Hepatocyte (in vitro differentiated cells): ENCODE data around the gene ARHGDIG.

ENCODE experiments used
- EZH2 ChIP-seq: fragments of 200-600 bp; sonication (generic); IDR thresholded peaks from 2 replicates; pipeline ENCODE4 v1.6.1; 2016; ENCODE audit warnings: antibody characterized with exemption, mild to moderate bottlenecking, borderline replicate concordance
- EZH2phosphoT487 ChIP-seq: fragments of 200-600 bp; sonication (generic); IDR thresholded peaks from one replicate; pipeline ENCODE4 v1.6.1; 2018; ENCODE audit warnings: antibody characterized with exemption, mild to moderate bottlenecking, low read depth, moderate library complexity; ENCODE audit not compliant: unreplicated experiment, severe bottlenecking
- TF ChIP-seq, protein P1 (sequence below): fragments of 200-600 bp; sonication (generic); IDR thresholded peaks from 2 replicates; pipeline ENCODE4 v1.5.1; 2016; ENCODE audit warnings: antibody characterized with exemption, mild to moderate bottlenecking; ENCODE audit not compliant: poor library complexity

DNA sequence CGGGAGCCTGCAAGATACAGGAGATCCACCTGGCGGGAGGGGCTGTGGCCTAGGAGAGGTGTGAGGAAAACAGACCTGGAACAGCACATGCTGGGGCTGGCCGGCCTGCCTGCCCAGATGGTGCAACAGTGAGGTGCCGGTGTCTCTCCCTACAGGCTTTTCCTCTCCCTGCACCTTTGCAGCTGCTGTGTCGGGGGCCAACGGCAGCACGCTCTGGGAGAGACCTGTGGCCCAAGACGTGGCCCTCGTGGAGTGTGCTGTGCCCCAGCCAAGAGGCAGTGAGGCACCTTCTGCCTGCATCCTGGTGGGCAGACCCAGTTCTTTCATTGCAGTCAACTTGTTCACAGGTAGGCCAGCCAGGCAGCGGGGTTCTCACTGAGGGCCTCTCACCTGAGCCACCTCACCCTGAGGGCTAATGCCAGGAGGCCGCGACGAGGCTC is 20.6 kb upstream of the ARHGDIG start:
- TF ChIP-seq EZH2 = no peak
- TF ChIP-seq, protein P1, sequence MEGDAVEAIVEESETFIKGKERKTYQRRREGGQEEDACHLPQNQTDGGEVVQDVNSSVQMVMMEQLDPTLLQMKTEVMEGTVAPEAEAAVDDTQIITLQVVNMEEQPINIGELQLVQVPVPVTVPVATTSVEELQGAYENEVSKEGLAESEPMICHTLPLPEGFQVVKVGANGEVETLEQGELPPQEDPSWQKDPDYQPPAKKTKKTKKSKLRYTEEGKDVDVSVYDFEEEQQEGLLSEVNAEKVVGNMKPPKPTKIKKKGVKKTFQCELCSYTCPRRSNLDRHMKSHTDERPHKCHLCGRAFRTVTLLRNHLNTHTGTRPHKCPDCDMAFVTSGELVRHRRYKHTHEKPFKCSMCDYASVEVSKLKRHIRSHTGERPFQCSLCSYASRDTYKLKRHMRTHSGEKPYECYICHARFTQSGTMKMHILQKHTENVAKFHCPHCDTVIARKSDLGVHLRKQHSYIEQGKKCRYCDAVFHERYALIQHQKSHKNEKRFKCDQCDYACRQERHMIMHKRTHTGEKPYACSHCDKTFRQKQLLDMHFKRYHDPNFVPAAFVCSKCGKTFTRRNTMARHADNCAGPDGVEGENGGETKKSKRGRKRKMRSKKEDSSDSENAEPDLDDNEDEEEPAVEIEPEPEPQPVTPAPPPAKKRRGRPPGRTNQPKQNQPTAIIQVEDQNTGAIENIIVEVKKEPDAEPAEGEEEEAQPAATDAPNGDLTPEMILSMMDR = no peak
- TF ChIP-seq EZH2phosphoT487 = no peak
